Erythroblast (primary cell): ENCODE measurements around the gene NEU4.

Experiments used
- GATA1 ChIP-seq: IDR thresholded peaks from 2 replicates; pipeline ENCODE4 v1.6.1; 2011; ENCODE audit warnings: low read depth, mild to moderate bottlenecking, control low read depth, low read length, moderate library complexity
- POLR2A ChIP-seq: IDR thresholded peaks from 2 replicates; pipeline ENCODE4 v1.6.1; 2011; ENCODE audit warnings: mild to moderate bottlenecking, low read length

GRCh38 chr2:241815477-241816430 is 6.8 kb downstream of the NEU4 start:
- no peak for TF ChIP-seq POLR2A
- no peak for TF ChIP-seq GATA1
